ENCODE measurements around the gene SLC8A3. TPM values are rescaled to one million over a fixed set of nuclear protein-coding genes. Genes with fewer than 3 reads are reported as not detected.

Gene SLC8A3
- total and polyA plus RNA-seq, 9 of the 15 experiments (the other 6 are each of a cell fraction or from before 2014, with no cell fraction given) = not detected

DNA sequence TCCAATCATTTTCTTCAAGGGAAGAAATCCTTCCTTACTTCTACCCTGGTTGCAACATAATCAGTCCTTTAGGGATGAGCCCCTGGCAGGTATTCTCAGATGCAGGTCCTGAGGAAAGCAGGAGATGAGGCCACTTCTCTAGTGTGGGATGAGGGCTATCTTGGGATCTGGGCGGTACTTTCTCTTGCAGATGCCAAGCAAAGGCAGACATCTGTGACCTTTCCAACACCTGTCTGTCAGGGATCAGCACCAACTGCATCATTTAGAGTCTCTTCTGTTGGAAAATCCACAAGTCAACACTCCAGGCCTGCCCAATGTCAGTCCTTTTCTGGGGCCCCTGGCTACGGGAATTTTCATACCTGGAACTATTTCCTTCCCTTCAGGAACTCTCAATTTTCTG is 129.2 kb downstream of the SLC8A3 start (continued):
- TF ChIP-seq, protein P1, sequence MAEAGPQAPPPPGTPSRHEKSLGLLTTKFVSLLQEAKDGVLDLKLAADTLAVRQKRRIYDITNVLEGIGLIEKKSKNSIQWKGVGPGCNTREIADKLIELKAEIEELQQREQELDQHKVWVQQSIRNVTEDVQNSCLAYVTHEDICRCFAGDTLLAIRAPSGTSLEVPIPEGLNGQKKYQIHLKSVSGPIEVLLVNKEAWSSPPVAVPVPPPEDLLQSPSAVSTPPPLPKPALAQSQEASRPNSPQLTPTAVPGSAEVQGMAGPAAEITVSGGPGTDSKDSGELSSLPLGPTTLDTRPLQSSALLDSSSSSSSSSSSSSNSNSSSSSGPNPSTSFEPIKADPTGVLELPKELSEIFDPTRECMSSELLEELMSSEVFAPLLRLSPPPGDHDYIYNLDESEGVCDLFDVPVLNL (CRISPR knock-in tag; IDR thresholded peaks at IDR 0.05; ENCODE audit: low read depth) = no peak
- TF ChIP-seq, protein P2, sequence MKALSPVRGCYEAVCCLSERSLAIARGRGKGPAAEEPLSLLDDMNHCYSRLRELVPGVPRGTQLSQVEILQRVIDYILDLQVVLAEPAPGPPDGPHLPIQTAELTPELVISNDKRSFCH (CRISPR knock-in tag; IDR thresholded peaks at IDR 0.05) = no peak
- TF ChIP-seq, protein P2 (tag; IDR thresholded peaks at IDR 0.05) = no peak
- no peak for TF ChIP-seq CEBPG (CRISPR knock-in tag; IDR thresholded peaks at IDR 0.05)
- TF ChIP-seq CEBPG (tag; conservative IDR thresholded peaks at IDR 0.05 in 1 of 2, IDR thresholded peaks at IDR 0.05 in 1 of 2) = no peak
- TF ChIP-seq SAFB2 (IDR thresholded peaks at IDR 0.05; ENCODE audit: borderline replicate concordance, low read depth, low read length, severe bottlenecking) = no peak
- no peak for TF ChIP-seq SUPT5H (IDR thresholded peaks at IDR 0.05)
- TF ChIP-seq, protein P3, sequence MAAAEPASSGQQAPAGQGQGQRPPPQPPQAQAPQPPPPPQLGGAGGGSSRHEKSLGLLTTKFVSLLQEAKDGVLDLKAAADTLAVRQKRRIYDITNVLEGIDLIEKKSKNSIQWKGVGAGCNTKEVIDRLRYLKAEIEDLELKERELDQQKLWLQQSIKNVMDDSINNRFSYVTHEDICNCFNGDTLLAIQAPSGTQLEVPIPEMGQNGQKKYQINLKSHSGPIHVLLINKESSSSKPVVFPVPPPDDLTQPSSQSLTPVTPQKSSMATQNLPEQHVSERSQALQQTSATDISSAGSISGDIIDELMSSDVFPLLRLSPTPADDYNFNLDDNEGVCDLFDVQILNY (CRISPR knock-in tag; IDR thresholded peaks at IDR 0.05) = no peak

DNA sequence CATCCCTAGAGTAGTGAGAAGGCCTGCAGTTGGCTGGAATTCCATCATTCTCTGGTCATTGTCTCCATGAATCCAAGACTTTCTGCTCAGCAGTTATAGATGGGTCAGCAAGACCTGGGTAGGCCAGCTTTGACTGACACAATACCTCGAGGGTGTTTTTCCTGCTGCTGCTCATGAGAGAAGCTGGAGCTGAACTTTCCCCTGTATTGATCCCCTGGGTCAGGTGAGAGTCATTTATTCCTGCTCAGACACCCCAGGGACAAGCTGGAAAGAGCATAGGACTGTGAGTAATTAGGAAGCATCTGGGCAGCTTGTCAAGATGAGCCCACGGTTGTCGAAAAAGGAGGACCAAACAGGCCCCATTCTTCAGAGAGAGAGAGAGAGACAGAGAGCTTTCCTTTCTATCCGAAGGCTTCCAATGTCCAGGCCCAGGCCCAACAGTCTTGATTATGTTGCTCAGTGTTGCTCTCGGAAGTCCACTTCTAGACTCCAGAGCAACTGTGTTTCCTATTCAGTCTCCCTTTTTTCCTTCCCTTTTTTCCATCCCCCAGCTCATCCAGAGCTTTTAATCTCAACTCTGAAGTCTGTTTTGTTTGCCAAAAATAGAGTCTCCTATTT is 131.1 kb downstream of the SLC8A3 start:
- H3K27ac ChIP-seq (ENCODE audit: extremely low read depth, low read depth, low read length) = no peak overlapping the region
- CTCF ChIA-PET (ENCODE audit: low intra/inter-chr PET ratio) = no interaction called here
- no peak for DNase-seq (ENCODE audit: extremely low read depth in 1 of 4, low spot score in 3 of 4)
- H3K9me3 ChIP-seq (replicated peaks; ENCODE audit: control insufficient read depth, insufficient read depth, low read depth, low read length) = no peaks in the 10 kb centered on the region
- H4K20me1 ChIP-seq (replicated peaks; ENCODE audit: control insufficient read depth, insufficient read depth, low read length) = no peaks in the 10 kb centered on the region
- no peaks in the 10 kb centered on the region for H3K36me3 ChIP-seq (ENCODE audit: control insufficient read depth, insufficient read depth, low read length)
- TF ChIP-seq KDM1A (IDR thresholded peaks at IDR 0.05) = no peak
- intact Hi-C loops (cut with micrococcal nuclease) = no loop called here
- H3K4me3 ChIP-seq = no peak overlapping the region
- no peak overlapping the region for H2AFZ ChIP-seq (ENCODE audit: low read depth, low read length)
- in situ Hi-C loops (cut with MboI) = no loop called here
- H3K4me2 ChIP-seq (ENCODE audit: insufficient read depth, low read length) = no peak overlapping the region
- no peaks in the 10 kb centered on the region for H3K4me1 ChIP-seq (replicated peaks in 1 of 2; ENCODE audit: control insufficient read depth in 2 of 2, insufficient read depth in 2 of 2, low read length in 2 of 2)
- WGBS (ENCODE audit: insufficient coverage, low coverage, missing lambda C conversion rate) = 6% methylated on average over 2 of the region's 5 CpGs
- H3K9me1 ChIP-seq (ENCODE audit: control insufficient read depth, insufficient read depth, low read length) = no peaks in the 10 kb centered on the region
- ATAC-seq = no peak
- H3K27me3 ChIP-seq (ENCODE audit: control insufficient read depth in 2 of 2, insufficient read depth in 2 of 2, low read length in 2 of 2) = no peaks in the 10 kb centered on the region
- H3K79me2 ChIP-seq (ENCODE audit: control insufficient read depth, insufficient read depth, low read length) = no peaks in the 10 kb centered on the region
- no peak for FAIRE-seq
- POLR2A ChIA-PET = no interaction called here
- no TSS peak for BruUV-seq (replicated peaks)
- no peak overlapping the region for H3K9ac ChIP-seq (ENCODE audit: insufficient read depth in 1 of 2, low read depth in 2 of 2, low read length in 2 of 2)
